ENCODE data around the gene DYNC1LI1.
"Not testable (repeated sequence)": the region's sequence is repeated elsewhere in the genome, so short reads cannot be mapped to it uniquely, and the experiment has no call there.

Gene DYNC1LI1

DNA sequence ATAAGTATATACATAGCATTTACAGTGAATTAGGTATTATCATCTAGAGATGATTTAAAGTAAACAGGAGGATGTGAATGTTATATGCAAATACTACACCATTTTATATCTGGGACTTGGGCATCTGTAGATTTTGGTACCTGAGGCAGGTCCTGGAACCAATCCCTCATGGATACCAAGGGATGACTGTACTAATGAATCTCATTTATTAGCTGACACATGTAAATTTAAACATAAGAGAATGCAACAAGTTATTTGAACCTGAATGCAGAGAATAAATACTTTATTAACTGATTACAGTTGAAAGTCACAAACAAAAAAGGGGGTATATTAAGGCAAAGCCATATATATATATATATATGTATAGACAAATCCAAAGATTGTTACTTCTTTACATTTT is 44.9 kb downstream of the DYNC1LI1 start:
- no peaks in the 10 kb centered on the region for H3K27me3 Mint-ChIP-seq
- ATAC-seq, result no peak
- H3K4me1 Mint-ChIP-seq, result peaks cover 7% of the 10 kb centered on the region
- H3K27ac Mint-ChIP-seq, result no peak overlapping the region
- no peaks in the 10 kb centered on the region for H3K9me3 Mint-ChIP-seq
- H3K4me3 Mint-ChIP-seq, result no peak overlapping the region
- peaks cover 29% of the 10 kb centered on the region for H3K36me3 Mint-ChIP-seq

DNA sequence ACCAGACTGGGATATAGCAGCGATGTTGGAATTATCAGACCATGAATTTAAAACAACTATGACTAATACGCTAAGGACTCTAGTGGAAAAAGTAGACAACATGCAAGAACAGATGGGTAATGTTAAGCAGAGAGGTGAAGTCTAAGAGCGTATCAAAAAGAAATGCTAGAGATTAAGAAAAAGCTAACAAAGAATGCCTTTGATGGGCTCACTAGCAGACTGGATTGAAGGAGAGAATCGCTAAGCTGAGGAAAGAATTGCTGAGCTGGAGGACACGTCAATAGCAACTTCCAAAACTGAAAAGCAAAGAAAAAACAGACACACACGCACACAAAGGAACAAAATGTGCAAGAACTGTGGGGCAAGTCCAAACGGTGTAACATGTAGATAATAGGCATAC is 48.0 kb downstream of the DYNC1LI1 start:
- H3K27me3 Mint-ChIP-seq, result no peaks in the 10 kb centered on the region
- H3K4me3 Mint-ChIP-seq, result no peak overlapping the region
- peaks cover 33% of the 10 kb centered on the region for H3K36me3 Mint-ChIP-seq
- H3K9me3 Mint-ChIP-seq, result no peaks in the 10 kb centered on the region
- peaks cover 11% of the 10 kb centered on the region for H3K4me1 Mint-ChIP-seq
- peak overlapping the region; percentile 10 for H3K27ac Mint-ChIP-seq
- ATAC-seq, result no peak

DNA sequence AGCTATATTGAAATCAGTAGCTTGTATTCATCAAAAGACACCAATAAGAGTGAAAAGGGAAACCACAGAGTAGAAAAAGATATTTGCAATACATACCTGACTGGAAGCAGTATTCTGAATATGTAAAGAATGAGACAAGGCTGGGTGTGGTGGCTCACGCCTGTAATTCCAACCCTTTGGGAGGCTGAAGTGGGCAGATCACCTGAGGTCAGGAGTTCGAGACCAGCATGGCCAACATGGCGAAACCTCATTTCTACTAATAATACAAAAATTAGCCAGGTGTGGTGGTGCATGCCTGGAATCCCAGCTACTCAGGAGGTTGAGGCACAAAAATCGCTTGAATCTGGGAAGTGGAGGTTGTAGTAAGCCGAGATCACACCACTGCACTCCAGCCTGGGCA is 51.7 kb downstream of the DYNC1LI1 start:
- not testable (repeated sequence) for H3K27me3 Mint-ChIP-seq, ATAC-seq, H3K9me3 Mint-ChIP-seq, H3K27ac Mint-ChIP-seq, H3K4me3 Mint-ChIP-seq
- Mint-ChIP-seq H3K36me3 (peaks cover 32% of the 10 kb centered on the region), H3K4me1 (peaks cover 20% of the 10 kb centered on the region)

DNA sequence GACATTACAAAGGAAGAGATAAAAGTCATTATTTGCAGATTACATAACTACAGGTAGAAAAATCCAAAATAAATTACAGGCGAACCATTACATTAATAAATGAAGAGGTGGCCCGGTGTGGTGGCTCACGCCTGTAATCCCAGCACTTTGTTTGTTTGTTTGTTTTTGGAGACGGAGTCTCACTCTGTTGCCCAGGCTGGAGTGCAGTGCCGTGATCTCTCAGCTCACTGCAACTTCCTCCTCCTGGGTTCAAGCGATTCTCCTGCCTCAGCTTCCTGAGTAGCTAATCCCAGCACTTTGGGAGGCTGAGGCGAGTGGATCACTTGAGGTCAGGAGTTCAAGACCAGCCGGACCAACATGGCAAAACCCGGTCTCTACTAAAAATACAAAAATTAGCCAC is 53.9 kb downstream of the DYNC1LI1 start:
- ATAC-seq, H3K9me3 Mint-ChIP-seq, H3K27me3 Mint-ChIP-seq: not testable (repeated sequence)
- peaks cover 14% of the 10 kb centered on the region for H3K4me1 Mint-ChIP-seq
- peaks cover 19% of the 10 kb centered on the region for H3K36me3 Mint-ChIP-seq
- peak overlapping the region; percentile 99 for H3K27ac Mint-ChIP-seq
- H3K4me3 Mint-ChIP-seq, result peak overlapping the region; percentile 80

DNA sequence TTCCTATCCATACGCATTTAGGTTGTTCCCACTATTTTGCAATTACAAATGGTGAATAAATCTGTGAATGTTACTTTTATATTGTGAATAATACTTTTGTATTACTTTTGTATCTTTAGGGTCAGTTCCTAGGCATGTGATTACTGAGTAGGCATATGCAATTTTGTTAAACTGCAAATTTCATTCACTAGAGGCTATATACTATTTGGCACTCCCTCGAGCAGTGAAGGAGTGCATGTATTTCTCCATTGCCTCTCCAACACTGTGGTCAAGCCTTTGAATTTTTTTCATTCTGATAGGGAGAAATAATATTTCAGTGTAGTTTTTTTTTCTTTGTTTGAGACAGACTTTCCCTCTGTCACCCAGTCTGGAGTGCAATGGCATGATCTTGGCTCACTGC is 59.7 kb downstream of the DYNC1LI1 start:
- H3K4me1 Mint-ChIP-seq, result peaks cover under 1% of the 10 kb centered on the region
- H3K27me3 Mint-ChIP-seq, result no peaks in the 10 kb centered on the region
- H3K36me3 Mint-ChIP-seq, result no peaks in the 10 kb centered on the region
- no peaks in the 10 kb centered on the region for H3K9me3 Mint-ChIP-seq
- ATAC-seq, result no peak
- H3K4me3 Mint-ChIP-seq, result no peak overlapping the region
- H3K27ac Mint-ChIP-seq, result no peak overlapping the region

DNA sequence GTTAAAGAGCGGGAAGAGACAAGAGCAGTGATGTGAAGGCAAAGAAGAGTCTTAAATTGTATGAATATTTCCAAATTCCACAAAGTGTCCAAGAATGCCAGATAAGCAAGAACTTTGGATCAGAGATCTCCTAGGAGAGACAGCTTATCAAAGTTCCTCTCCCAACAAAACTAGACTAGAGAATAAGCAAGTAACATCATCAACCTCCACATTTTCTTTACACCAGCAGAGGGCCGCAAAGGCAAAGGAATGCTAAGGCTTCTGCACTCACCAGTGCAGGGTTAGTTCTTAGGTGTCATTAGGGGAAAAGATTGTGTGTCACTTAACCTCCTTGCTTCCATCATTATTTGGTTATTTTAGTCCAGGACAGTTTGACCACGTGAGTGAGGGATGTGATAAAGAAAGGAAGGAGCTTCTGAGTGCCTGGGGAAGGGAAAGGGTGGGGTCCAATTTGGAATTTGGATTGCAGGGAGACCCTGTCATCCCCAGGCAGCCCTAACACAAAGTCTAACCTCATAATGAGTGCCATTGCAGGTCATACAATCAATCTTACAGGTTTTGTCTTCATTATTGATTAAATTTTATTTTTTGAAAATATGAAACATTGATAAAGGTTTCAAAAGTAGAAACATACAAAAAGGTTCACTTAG is 60.5 kb downstream of the DYNC1LI1 start:
- Mint-ChIP-seq H3K4me3 (no peak overlapping the region), H3K9me3 (no peaks in the 10 kb centered on the region), H3K4me1 (no peaks in the 10 kb centered on the region), H3K27ac (peak overlapping the region; percentile 4), H3K36me3 (no peaks in the 10 kb centered on the region), H3K27me3 (no peaks in the 10 kb centered on the region)
- ATAC-seq, result peak; percentile 91

DNA sequence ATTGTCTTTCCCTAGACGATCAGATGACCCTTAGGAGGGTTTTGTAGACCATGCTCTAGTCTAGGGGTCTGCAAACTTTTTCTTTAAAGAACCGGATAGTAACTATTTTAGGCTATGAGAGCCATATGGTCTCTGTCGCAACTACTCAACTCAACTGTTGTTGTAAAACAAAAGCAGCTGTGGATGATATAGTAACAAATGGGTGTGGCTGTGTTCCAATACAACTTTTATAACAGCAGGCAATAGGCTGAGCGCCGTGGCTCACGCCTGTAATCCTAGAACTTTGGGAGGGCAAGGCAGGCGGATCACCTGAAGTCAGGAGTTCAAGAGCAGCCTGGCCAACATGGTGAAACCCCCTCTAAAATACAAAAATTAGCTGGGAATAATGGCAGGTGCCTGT is 61.9 kb downstream of the DYNC1LI1 start:
- Mint-ChIP-seq H3K36me3 (no peaks in the 10 kb centered on the region), H3K4me3 (no peak overlapping the region), H3K4me1 (no peaks in the 10 kb centered on the region), H3K27ac (no peak overlapping the region), H3K27me3 (no peaks in the 10 kb centered on the region), H3K9me3 (no peaks in the 10 kb centered on the region)
- no peak for ATAC-seq

DNA sequence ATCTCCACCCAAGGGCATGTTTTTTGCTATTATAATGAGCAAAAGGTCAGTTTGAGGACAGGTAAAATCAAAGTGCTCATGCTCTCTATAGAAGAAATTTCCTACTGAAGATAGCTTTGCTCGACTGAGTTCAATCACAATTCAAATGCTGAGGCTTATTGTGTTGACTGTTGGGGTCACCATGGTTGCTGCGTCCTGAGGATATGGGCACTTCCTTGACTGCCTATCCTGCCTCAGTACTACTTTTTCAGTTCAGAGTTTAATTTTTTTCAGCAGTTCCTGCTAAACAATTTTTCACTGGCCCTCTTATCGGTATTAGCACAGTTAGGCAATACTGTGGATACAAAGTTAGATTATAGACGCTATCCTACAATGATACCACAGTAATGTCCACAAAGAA is 64.2 kb downstream of the DYNC1LI1 start:
- Mint-ChIP-seq H3K27me3 (no peaks in the 10 kb centered on the region), H3K36me3 (no peaks in the 10 kb centered on the region), H3K4me3 (no peak overlapping the region), H3K9me3 (no peaks in the 10 kb centered on the region), H3K27ac (peak overlapping the region; percentile 3), H3K4me1 (peaks cover 7% of the 10 kb centered on the region)
- ATAC-seq, result no peak

DNA sequence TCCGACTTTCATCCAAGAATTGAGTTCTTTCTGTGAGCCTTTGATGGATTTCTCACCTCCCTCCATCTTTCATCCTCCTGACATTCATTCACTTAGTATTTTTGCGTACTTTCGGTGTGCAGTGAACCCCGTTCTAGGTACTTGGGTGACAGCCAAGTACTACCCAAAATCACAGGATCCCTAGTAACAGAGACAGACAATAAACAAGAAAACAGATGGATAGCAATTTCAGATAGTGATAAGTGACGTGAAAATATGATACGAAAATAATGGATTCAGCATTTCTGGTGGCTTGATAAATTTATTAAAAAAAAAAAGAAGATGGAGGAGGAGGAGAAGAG is 67.7 kb downstream of the DYNC1LI1 start:
- H3K27ac Mint-ChIP-seq, result peak overlapping the region; percentile 83
- peak overlapping the region; percentile 95 for H3K4me3 Mint-ChIP-seq
- H3K36me3 Mint-ChIP-seq, result peaks cover 26% of the 10 kb centered on the region
- peaks cover 33% of the 10 kb centered on the region for H3K4me1 Mint-ChIP-seq
- no peaks in the 10 kb centered on the region for H3K27me3 Mint-ChIP-seq
- H3K9me3 Mint-ChIP-seq, result no peaks in the 10 kb centered on the region
- no peak for ATAC-seq

DNA sequence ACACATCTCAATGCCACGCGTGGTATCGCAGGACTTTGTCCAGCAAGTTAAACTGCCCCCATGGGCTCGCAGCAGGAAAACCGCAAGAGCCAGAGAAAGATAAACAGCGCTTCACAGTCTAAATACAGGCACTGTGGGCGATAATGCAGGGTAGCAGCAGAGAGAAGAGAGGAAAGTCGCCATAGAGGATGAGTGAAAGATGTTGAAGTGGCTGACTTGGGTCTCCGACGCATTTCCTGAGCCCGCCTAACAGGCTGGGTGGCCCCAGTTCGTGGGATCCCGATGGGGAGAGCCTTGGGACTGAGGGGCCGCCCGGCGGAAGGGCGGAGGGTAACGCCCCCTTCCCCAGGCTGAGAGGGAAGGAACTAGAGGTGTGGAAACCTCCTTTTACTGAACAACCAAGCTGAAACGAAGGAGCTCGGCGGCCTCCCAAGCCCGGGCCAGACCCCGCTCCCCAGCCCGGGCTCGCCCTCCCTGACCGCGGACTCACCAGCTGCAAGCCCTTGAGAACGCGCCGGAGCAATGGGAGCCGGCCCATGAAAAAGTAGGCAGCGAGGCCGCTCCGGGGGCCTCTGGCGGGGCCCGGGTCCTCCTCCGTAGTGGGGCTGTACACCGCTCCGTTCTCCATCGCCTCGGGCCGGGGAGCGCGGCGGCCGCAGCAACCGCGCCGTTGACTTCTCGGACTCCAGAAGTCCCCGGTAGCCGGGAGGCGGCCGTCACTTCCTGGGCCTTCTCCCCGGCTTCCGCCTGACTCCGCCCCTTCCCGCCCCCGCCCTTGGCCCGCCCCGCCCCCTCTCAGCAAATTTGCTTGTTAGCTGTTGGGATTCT is 68.3 kb downstream of the DYNC1LI1 start, which contains the start of gene CMTM6:
TSS of gene CMTM6 (minus strand) at position 735 of the 828 bp plus-strand sequence. CDS start at position 628, 107 bp downstream.
- Mint-ChIP-seq H3K4me1 (peaks cover 38% of the 10 kb centered on the region), H3K4me3 (peak within 1 kb of the TSS; percentile 95), H3K36me3 (peaks cover 26% of the 10 kb centered on the region), H3K27me3 (no peaks in the 10 kb centered on the region), H3K9me3 (no peaks in the 10 kb centered on the region), H3K27ac (peak within 1 kb of the TSS; percentile 83)
- ATAC-seq, result peak; percentile 85

DNA sequence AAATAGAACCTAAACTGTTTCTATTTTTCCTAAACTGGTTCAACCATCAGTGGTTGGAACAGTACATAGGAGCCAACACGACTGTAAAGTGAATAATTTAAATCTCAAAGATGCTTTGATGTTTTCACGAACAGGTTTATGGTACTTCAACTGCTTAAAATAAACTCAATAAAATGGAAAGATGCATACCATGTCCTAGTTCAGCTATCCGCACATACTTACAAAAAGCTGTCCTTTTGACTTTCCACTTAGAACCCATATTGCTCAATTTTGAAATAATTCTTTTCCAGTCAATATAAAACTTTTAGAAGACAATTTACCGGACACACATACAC is 68.9 kb downstream of the DYNC1LI1 start:
- peaks cover 29% of the 10 kb centered on the region for H3K36me3 Mint-ChIP-seq
- no peaks in the 10 kb centered on the region for H3K27me3 Mint-ChIP-seq
- no peaks in the 10 kb centered on the region for H3K9me3 Mint-ChIP-seq
- peak overlapping the region; percentile 95 for H3K4me3 Mint-ChIP-seq
- H3K27ac Mint-ChIP-seq, result peak overlapping the region; percentile 83
- peaks cover 42% of the 10 kb centered on the region for H3K4me1 Mint-ChIP-seq
- ATAC-seq, result no peak

DNA sequence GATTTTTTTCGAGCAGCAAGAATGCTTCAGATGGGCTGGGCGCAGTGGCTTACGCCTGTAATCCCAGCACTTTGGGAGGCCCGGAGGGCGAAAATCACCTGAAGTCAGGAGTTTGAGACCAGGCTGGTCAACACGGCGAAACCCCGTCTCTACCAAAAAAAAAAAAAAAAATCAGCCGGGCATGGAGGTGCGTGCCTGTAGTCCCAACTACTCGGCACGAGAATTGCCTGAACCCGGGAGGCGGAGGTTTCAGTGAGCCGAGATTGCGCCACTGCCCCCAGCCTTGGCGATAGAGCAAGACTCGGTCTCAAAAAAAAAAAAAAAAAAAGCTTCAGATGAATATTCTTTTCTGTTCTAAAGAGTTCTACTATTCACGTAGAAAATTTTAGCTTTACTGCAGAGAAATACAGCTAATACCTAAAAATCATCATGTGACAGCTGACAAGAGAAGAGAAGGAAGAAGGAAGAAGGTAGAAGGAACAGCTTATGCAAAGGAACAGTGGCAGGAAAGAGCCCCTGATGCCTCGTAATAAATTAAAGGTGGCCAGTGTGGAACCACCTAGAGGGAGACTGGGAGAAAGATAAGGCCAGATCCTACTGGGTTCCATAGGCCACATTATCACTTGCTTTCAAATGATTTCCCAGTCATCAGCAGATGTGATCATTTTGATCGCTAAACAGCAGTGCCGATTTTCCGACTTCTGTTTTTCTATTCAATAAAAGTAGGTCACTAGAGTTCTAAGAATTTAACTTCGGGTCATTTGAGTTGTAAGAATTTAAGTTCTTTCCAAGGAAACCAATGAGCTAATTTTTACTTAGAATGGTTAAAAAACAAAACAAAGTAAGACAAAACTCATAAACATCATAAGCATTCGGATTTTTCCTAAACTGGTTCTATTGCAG is 69.5 kb downstream of the DYNC1LI1 start:
- ATAC-seq, result no peak
- Mint-ChIP-seq H3K27ac (peak overlapping the region; percentile 83), H3K36me3 (peaks cover 35% of the 10 kb centered on the region)

DNA sequence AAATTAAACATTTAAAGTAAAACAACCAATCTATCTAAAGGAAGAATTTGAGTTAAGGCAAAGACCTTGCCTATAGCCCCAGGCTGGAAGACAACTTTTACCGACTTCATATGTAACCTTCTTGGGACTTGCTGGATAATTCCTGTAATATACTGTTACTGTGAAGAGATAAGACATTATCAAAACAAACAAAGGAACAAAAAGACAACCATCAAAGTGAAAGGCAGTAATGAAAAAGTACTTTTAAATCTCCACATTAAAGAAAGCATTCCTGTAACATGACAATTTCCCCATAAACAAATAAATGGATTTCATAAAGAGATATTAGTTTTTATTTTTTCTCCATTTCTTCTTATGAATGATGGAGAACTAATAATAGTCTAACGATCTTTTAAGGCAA is 70.4 kb downstream of the DYNC1LI1 start:
- peaks cover 41% of the 10 kb centered on the region for H3K36me3 Mint-ChIP-seq
- peak overlapping the region; percentile 83 for H3K27ac Mint-ChIP-seq
- H3K9me3 Mint-ChIP-seq, result no peaks in the 10 kb centered on the region
- H3K4me3 Mint-ChIP-seq, result peak overlapping the region; percentile 95
- no peak for ATAC-seq
- H3K4me1 Mint-ChIP-seq, result peaks cover 57% of the 10 kb centered on the region
- H3K27me3 Mint-ChIP-seq, result no peaks in the 10 kb centered on the region

More for the DNA sequence above, 69.5 kb downstream of the DYNC1LI1 start:
- Mint-ChIP-seq H3K4me3 (peak overlapping the region; percentile 95), H3K9me3 (no peaks in the 10 kb centered on the region), H3K4me1 (peaks cover 48% of the 10 kb centered on the region), H3K27me3 (no peaks in the 10 kb centered on the region)

DNA sequence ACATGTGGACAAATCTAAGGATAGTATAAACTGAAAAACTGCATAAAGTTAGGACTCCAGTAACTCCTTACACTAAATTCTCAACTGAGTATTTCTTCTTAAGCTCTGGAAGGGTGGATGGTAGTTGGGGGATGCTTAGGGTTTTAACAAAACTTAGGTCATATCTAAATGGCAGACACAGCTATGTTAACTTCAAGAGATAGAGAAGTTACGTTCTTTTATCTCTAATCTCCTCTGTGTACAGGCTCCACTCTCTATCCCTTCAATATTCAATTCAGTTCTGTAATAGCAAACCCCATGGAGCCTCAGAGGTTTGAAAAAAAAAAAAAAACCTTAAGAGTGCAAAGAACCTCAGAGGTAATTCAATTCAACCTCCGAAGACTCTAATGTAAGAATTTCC is 71.1 kb downstream of the DYNC1LI1 start:
- H3K27me3 Mint-ChIP-seq, result no peaks in the 10 kb centered on the region
- no peak for ATAC-seq
- peaks cover 41% of the 10 kb centered on the region for H3K36me3 Mint-ChIP-seq
- peak overlapping the region; percentile 83 for H3K27ac Mint-ChIP-seq
- no peaks in the 10 kb centered on the region for H3K9me3 Mint-ChIP-seq
- peaks cover 59% of the 10 kb centered on the region for H3K4me1 Mint-ChIP-seq
- H3K4me3 Mint-ChIP-seq, result peak overlapping the region; percentile 67

DNA sequence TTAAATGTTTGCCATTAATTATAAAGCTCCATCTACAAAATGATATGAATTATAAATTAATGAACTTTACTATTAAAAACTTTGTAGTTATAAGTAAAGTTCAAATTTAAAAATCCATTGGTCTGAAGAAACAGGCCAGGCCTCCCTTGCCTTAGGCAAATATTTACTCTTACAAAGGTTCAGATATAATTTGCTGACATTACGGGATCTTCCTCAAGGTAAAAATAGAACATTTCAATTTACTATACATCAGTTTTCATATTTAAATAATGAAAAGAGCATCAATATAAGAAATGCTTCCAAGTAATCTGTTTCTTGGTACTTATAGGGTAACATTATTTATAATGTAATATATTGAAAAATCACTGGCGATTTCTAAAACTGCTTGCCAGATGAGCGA is 71.7 kb downstream of the DYNC1LI1 start:
- Mint-ChIP-seq H3K4me3 (no peak overlapping the region), H3K4me1 (peaks cover 59% of the 10 kb centered on the region)
- ATAC-seq, result no peak

More for the DNA sequence above, 71.7 kb downstream of the DYNC1LI1 start:
- peaks cover 41% of the 10 kb centered on the region for H3K36me3 Mint-ChIP-seq
- no peaks in the 10 kb centered on the region for H3K9me3 Mint-ChIP-seq
- no peaks in the 10 kb centered on the region for H3K27me3 Mint-ChIP-seq
- H3K27ac Mint-ChIP-seq, result peak overlapping the region; percentile 83

All from stimulated activated memory B cell treated with anti-CD40 and anti-IgM and Interleukin-4, amounts not matched to agents 10 μg/mL and 1 μg/mL and 100 μg/mL, for 72 hours (primary cell).